ENCODE data around the gene MYH7.
"Not testable (repeated sequence)": the region's sequence is repeated elsewhere in the genome, so short reads cannot be mapped to it uniquely, and the experiment has no call there.

MYH7 gene

DNA sequence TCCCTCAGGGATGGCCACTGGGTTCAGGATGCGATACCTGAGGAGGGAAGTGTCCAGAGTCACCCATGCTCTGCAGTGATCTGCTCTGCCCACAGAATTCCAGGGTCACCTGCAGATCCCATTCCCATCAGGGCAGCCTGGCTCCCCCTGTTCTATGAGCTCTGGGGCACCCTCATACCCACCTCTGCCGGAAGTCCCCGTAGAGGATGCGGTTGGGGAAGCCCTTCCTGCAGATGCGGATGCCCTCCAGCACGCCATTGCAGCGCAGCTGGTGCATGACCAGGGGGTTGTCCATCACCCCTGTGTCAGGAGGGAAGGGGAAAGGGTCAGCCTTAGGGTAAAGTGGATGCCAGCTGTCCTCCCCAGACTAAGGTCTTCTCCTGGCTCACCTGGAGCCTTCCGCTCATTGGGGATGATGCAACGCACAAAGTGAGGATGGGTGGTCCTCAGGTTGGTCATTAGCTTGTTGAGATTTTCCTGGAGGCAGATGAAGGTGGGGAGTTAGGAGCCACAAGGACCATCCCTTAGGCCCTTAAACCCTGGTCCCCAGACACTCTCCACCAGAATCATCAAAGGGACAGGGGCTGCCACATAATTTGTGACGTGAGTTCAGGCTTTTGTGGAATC is 38.6 kb downstream of the MYH7 start:
- no peak for DNase-seq (ENCODE audit: low spot score)
- TF ChIP-seq, protein P1, sequence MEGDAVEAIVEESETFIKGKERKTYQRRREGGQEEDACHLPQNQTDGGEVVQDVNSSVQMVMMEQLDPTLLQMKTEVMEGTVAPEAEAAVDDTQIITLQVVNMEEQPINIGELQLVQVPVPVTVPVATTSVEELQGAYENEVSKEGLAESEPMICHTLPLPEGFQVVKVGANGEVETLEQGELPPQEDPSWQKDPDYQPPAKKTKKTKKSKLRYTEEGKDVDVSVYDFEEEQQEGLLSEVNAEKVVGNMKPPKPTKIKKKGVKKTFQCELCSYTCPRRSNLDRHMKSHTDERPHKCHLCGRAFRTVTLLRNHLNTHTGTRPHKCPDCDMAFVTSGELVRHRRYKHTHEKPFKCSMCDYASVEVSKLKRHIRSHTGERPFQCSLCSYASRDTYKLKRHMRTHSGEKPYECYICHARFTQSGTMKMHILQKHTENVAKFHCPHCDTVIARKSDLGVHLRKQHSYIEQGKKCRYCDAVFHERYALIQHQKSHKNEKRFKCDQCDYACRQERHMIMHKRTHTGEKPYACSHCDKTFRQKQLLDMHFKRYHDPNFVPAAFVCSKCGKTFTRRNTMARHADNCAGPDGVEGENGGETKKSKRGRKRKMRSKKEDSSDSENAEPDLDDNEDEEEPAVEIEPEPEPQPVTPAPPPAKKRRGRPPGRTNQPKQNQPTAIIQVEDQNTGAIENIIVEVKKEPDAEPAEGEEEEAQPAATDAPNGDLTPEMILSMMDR (IDR thresholded peaks at IDR 0.05; ENCODE audit: extremely low read depth, missing control alignments) = no peak

DNA sequence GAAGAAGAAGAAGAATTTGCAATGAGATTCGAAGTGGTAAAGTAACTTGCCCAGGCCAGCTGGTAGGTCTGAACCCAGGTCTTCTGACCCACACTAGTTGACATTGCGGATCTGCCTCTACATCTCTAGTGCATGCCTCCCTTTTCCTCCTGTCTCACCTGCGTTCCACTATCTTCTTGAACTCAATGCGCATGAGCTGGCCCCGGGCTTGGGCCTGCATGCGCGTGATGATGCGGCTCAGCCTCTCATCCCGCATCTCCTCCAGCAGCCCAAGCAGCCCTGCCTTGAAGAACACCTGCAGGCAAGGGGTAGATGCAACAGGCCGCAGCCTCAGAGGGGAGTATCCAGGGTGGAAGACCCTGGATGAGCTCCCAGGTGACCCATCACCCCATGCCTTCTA is 39.3 kb downstream of the MYH7 start:
- DNase-seq (ENCODE audit: low spot score) = no peak
- TF ChIP-seq, protein P1 (IDR thresholded peaks at IDR 0.05; ENCODE audit: extremely low read depth, missing control alignments) = no peak

DNA sequence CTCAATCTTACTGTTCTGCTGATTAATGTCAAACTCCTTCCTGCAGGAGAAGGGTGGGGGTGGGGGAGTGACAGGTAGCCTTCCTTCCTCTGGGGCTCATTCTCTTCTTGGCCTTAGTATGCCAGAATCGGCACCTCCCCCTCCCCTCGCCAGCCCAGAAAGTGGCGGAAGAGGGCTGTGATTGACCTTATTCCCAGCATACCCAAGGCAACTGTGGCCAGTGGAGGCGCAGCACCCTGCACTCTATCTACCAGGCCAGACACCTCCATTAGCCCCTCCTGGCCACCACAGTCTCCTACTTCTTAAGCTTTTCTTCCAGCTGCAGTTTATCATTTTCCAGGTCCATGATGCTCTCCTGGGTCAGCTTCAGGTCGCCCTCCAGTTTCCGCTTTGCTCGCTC is 42.8 kb downstream of the MYH7 start:
- DNase-seq (ENCODE audit: low spot score) = no peak
- TF ChIP-seq, protein P1 (IDR thresholded peaks at IDR 0.05; ENCODE audit: extremely low read depth, missing control alignments) = no peak

DNA sequence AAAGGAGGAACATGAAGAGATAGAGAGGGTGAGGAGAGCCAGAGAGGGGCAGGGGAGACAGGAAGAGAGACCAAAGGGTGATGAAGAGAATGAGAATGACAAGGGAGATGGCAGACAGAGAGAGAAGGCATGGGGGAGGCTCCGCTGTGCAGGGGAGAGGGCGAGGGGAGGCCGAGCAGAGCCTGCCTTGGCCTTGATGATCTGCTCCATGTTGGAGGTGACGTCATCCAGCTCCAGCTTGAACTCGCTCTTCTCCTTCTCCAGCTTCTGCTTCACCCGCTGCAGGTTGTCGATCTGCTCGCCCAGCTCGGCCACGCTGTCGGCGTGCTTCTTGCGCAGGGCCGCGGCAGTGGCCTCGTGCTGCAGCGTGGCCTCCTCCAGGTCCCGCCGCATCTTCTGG is 45.6 kb downstream of the MYH7 start:
- not testable (repeated sequence) for DNase-seq (ENCODE audit: low spot score)

DNA sequence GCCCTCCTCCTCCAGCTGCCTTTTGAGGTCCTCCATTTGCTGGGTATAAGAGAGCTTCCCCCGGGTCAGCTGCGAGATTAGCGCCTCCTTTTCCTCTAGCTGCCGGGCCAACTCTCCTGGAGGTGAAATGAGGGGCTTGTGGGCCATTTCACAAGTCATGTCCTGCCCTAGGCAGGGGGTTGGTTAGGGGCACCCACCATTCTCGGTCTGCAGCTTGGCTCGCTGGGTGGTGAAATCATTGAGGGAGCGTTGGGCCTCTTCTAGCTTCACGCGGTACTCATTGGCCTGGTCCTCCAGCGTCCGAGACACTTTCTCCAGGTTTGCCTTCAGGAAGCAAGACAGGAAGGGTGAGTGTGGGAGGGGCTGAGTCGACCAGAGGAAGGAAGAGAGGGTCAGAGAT is 46.1 kb downstream of the MYH7 start:
- TF ChIP-seq, protein P1 (IDR thresholded peaks at IDR 0.05; ENCODE audit: extremely low read depth, missing control alignments) = no peak
- DNase-seq (ENCODE audit: low spot score) = no peak

DNA sequence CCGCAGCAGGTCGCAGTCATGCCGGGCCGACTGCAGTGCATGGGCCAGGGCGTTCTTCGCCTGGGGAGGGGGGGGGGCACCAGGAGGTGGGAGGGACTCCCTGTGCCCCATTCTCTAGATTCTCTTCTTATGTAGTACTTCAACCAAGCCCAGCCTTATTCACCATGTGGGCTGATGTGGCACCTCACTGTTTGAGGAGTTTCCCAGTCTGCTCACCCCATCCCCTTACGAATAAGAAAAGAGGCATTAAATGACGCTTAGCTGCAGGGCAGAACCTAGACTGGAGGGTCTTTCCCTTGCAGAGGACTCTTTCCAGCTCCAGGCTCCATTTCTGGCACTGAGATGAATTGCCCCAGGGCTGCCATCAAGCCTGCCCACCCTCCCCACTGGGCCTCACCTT is 46.5 kb downstream of the MYH7 start:
- TF ChIP-seq, protein P1 (IDR thresholded peaks at IDR 0.05; ENCODE audit: extremely low read depth, missing control alignments) = no peak
- DNase-seq (ENCODE audit: low spot score) = no peak

DNA sequence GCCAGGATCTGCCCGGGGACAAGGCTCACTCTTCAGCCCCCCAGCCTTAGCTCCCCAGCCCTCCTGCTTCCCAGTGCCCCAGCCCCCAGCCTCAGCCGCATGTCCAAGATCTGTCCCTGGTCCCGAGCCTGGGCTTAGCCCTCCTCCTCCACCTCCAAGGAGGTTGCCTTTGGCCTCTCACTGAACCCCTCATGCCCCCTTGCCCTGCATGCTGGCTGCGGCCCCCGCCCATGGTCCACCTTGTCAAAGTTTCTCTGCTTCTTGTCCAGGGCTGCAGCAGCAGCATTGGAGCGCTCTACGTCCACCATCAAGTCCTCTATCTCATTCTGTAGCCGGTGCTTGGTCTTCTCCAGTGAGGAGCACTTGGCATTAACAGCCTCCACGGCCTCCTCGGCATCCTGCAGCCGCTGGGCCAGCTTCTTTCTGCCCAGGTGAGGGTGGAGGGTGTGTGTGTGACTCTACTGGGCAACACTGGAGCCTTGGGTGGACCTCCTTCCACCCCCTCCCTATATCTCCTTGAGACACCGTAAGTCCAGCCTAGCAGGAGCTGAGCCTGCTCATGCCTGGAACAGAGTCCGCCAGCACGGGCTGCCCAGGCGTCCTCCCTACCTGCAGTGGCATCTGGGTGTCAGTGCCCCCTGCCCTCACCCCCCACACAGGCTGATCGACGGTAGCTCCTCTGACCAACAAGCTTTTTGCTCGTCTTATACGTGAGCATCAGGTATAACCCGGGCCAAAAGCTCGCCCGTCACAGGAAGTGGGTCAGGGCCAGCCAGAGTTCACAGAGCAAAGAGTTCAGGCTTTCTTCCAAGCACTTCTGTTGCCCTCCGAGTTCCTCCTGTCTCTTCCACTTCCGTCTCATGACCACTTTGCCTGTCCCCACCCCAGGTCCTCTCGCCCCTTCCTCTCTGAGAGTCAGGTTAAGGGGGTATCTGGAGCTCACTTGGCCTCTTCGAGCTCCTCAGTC is 47.3 kb downstream of the MYH7 start:
- no peak for DNase-seq (ENCODE audit: low spot score)
- TF ChIP-seq, protein P1 (IDR thresholded peaks at IDR 0.05; ENCODE audit: extremely low read depth, missing control alignments) = no peak
